ENCODE results near the gene VPS8. TPM values are rescaled to one million over a fixed set of nuclear protein-coding genes. Genes with fewer than 3 reads are reported as not detected.

Gene VPS8
- total and polyA plus RNA-seq, 5 donors from 2014 or later = 23.4 to 73.8 (median 26.9) TPM

DNA sequence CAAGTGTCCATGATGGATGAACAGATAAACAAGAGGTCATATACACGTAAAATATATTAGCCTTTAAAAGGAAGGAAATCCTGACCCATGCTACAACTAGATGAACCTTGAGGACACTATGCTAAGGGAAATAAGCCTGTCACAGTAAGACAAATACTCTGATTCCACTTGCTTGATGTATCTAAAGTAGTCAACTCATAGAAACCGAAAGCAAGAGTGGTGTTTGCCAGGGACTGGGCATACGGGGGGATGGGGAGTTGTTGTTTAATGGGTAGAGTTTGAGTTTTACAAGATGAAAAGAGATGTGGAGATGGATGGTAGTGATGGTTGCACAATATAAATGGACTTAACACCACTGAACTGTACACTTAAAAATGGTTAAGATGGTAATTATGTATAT is 275.5 kb downstream of the VPS8 start:
- Histone ChIP-seq H3K27me3 (ENCODE audit: control insufficient read depth, insufficient read depth, low read length) (peaks cover 7% of the 10 kb centered on the region), H3K9me3 (ENCODE audit: control insufficient read depth in 2 of 2, low read length in 2 of 2) (no peaks in the 10 kb centered on the region), H3K36me3 (ENCODE audit: control insufficient read depth, insufficient read depth, low read length) (no peaks in the 10 kb centered on the region), H3K4me3 (ENCODE audit: low read depth, low read length) (no peak overlapping the region), H3K4me1 (ENCODE audit: control insufficient read depth, insufficient read depth, low read length, poor library complexity, severe bottlenecking) (no peaks in the 10 kb centered on the region), H3K27ac (ENCODE audit: insufficient read depth, low read length, poor library complexity, severe bottlenecking) (no peak overlapping the region)
- no peak for DNase-seq
- Mint-ChIP-seq H3K4me1 (no peaks in the 10 kb centered on the region), H3K27me3 (peaks cover 5% of the 10 kb centered on the region), H3K27ac (no peak overlapping the region), H3K36me3 (no peaks in the 10 kb centered on the region), H3K4me3 (no peak overlapping the region), H3K9me3 (peaks cover 0 to 1% (median 0%) of the 10 kb centered on the region in 7 donors)
- no peak for ATAC-seq (ENCODE audit: low read depth in 2 of 2)

- peaks cover 0 to 1% (median 0%) of the 10 kb centered on the region in 7 donors for H3K9me3 Mint-ChIP-seq
- DNase-seq (no peak), ATAC-seq (ENCODE audit: low read depth in 2 of 2) (no peak)
- Histone ChIP-seq H3K27me3 (ENCODE audit: control insufficient read depth, insufficient read depth, low read length) (peaks cover 7% of the 10 kb centered on the region), H3K4me3 (ENCODE audit: low read depth, low read length) (no peak overlapping the region), H3K9me3 (ENCODE audit: control insufficient read depth in 2 of 2, low read length in 2 of 2) (no peaks in the 10 kb centered on the region), H3K4me1 (ENCODE audit: control insufficient read depth, insufficient read depth, low read length, poor library complexity, severe bottlenecking) (no peaks in the 10 kb centered on the region), H3K27ac (ENCODE audit: insufficient read depth, low read length, poor library complexity, severe bottlenecking) (no peak overlapping the region), H3K36me3 (ENCODE audit: control insufficient read depth, insufficient read depth, low read length) (no peaks in the 10 kb centered on the region)
- no peaks in the 10 kb centered on the region for H3K36me3 Mint-ChIP-seq
- no peak overlapping the region for H3K27ac Mint-ChIP-seq
- no peaks in the 10 kb centered on the region for H3K27me3 Mint-ChIP-seq
- no peaks in the 10 kb centered on the region for H3K4me1 Mint-ChIP-seq
- no peak overlapping the region for H3K4me3 Mint-ChIP-seq
Measured at GRCh38 chr3:185089343-185089742, 277.4 kb downstream of the VPS8 start.

GRCh38 chr3:185089751-185090150 is 277.8 kb downstream of the VPS8 start:
- H3K27me3 ChIP-seq (ENCODE audit: control insufficient read depth, insufficient read depth, low read length) = peaks cover 7% of the 10 kb centered on the region
- no peak overlapping the region for H3K4me3 Mint-ChIP-seq
- ATAC-seq (ENCODE audit: low read depth in 2 of 2) (no peak), DNase-seq (no peak)
- no peaks in the 10 kb centered on the region for H3K4me1 Mint-ChIP-seq
- H3K36me3 ChIP-seq (ENCODE audit: control insufficient read depth, insufficient read depth, low read length) = no peaks in the 10 kb centered on the region
- peaks cover 0 to 1% (median 0%) of the 10 kb centered on the region in 7 donors for H3K9me3 Mint-ChIP-seq
- H3K9me3 ChIP-seq (ENCODE audit: control insufficient read depth in 2 of 2, low read length in 2 of 2) = no peaks in the 10 kb centered on the region
- no peaks in the 10 kb centered on the region for H3K27me3 Mint-ChIP-seq
- H3K36me3 Mint-ChIP-seq = no peaks in the 10 kb centered on the region
- no peak overlapping the region for H3K27ac ChIP-seq (ENCODE audit: insufficient read depth, low read length, poor library complexity, severe bottlenecking)
- H3K4me3 ChIP-seq (ENCODE audit: low read depth, low read length) = no peak overlapping the region
- no peak overlapping the region for H3K27ac Mint-ChIP-seq
- no peaks in the 10 kb centered on the region for H3K4me1 ChIP-seq (ENCODE audit: control insufficient read depth, insufficient read depth, low read length, poor library complexity, severe bottlenecking)

GRCh38 chr3:185090811-185091210 is 278.8 kb downstream of the VPS8 start:
- no peak for DNase-seq
- Histone ChIP-seq H3K27me3 (ENCODE audit: control insufficient read depth, insufficient read depth, low read length) (peaks cover 7% of the 10 kb centered on the region), H3K4me1 (ENCODE audit: control insufficient read depth, insufficient read depth, low read length, poor library complexity, severe bottlenecking) (no peaks in the 10 kb centered on the region), H3K27ac (ENCODE audit: insufficient read depth, low read length, poor library complexity, severe bottlenecking) (no peak overlapping the region), H3K4me3 (ENCODE audit: low read depth, low read length) (no peak overlapping the region), H3K36me3 (ENCODE audit: control insufficient read depth, insufficient read depth, low read length) (no peaks in the 10 kb centered on the region), H3K9me3 (ENCODE audit: control insufficient read depth in 2 of 2, low read length in 2 of 2) (no peaks in the 10 kb centered on the region)
- no peaks in the 10 kb centered on the region for H3K27me3 Mint-ChIP-seq
- peaks cover 0 to 1% (median 0%) of the 10 kb centered on the region in 7 donors for H3K9me3 Mint-ChIP-seq
- no peaks in the 10 kb centered on the region for H3K36me3 Mint-ChIP-seq
- no peaks in the 10 kb centered on the region for H3K4me1 Mint-ChIP-seq
- ATAC-seq (ENCODE audit: low read depth in 2 of 2) = no peak
- no peak overlapping the region for H3K27ac Mint-ChIP-seq
- H3K4me3 Mint-ChIP-seq = no peak overlapping the region

DNA sequence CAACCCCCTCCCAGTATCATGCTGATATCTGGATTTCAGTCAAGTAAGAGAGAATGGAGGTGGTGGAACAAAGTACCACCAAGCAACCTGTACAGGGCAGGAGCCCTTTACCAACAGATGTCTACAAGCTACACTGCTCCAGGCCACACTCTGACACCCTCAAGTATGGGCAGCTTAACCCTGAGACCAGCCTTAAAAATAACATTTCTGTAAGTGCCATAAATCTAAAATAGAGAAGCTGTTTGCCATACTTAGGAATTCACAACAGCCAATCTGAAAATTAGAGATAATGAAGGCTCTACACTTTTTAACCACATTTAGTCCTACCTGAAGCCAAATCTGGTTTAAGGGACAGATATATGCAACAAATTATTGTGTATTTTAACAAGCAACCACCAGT is 281.1 kb downstream of the VPS8 start:
- Mint-ChIP-seq H3K9me3 (peaks cover 0 to 7% (median 0%) of the 10 kb centered on the region in 7 donors), H3K4me1 (no peaks in the 10 kb centered on the region), H3K36me3 (no peaks in the 10 kb centered on the region), H3K27ac (no peak overlapping the region), H3K27me3 (peaks cover 9% of the 10 kb centered on the region), H3K4me3 (no peak overlapping the region)
- peaks cover 6% of the 10 kb centered on the region for H3K27me3 ChIP-seq (ENCODE audit: control insufficient read depth, insufficient read depth, low read length)
- no peak for DNase-seq
- H3K27ac ChIP-seq (ENCODE audit: insufficient read depth, low read length, poor library complexity, severe bottlenecking) = no peak overlapping the region
- no peaks in the 10 kb centered on the region for H3K4me1 ChIP-seq (ENCODE audit: control insufficient read depth, insufficient read depth, low read length, poor library complexity, severe bottlenecking)
- no peaks in the 10 kb centered on the region for H3K9me3 ChIP-seq (ENCODE audit: control insufficient read depth in 2 of 2, low read length in 2 of 2)
- no peak overlapping the region for H3K4me3 ChIP-seq (ENCODE audit: low read depth, low read length)
- ATAC-seq (ENCODE audit: low read depth in 2 of 2) = no peak
- H3K36me3 ChIP-seq (ENCODE audit: control insufficient read depth, insufficient read depth, low read length) = no peaks in the 10 kb centered on the region

DNA sequence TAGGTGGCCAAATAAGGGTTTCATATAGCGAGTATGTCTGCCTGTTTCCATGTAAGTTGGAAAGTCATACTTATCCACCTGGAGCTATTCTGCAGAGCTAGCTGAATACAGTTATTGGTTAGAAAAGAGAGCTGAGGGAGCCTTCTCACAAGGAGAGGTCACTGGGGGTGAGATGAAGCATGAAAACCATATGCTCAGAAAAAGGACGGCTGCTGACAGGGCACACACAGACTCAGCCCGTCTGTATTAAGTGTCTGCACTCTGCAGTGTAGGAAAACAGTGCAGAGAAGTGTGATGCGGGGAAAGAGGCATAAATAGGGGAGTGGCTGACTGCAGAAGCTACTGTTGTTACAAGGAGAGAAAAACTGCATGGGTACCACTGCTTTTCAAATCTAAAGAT is 282.7 kb downstream of the VPS8 start:
- no peak overlapping the region for H3K4me3 ChIP-seq (ENCODE audit: low read depth, low read length)
- no peaks in the 10 kb centered on the region for H3K36me3 Mint-ChIP-seq
- no peaks in the 10 kb centered on the region for H3K9me3 ChIP-seq (ENCODE audit: control insufficient read depth in 2 of 2, low read length in 2 of 2)
- no peak overlapping the region for H3K27ac ChIP-seq (ENCODE audit: insufficient read depth, low read length, poor library complexity, severe bottlenecking)
- DNase-seq (no peak), ATAC-seq (ENCODE audit: low read depth in 2 of 2) (no peak)
- H3K36me3 ChIP-seq (ENCODE audit: control insufficient read depth, insufficient read depth, low read length) = no peaks in the 10 kb centered on the region
- H3K27me3 ChIP-seq (ENCODE audit: control insufficient read depth, insufficient read depth, low read length) = peaks cover 6% of the 10 kb centered on the region
- no peaks in the 10 kb centered on the region for H3K4me1 ChIP-seq (ENCODE audit: control insufficient read depth, insufficient read depth, low read length, poor library complexity, severe bottlenecking)
- no peak overlapping the region for H3K27ac Mint-ChIP-seq
- H3K4me3 Mint-ChIP-seq = no peak overlapping the region
- H3K27me3 Mint-ChIP-seq = peaks cover 14% of the 10 kb centered on the region
- peaks cover 0 to 7% (median 0%) of the 10 kb centered on the region in 7 donors for H3K9me3 Mint-ChIP-seq
- no peaks in the 10 kb centered on the region for H3K4me1 Mint-ChIP-seq

Other genes starting within 250 kb of the VPS8 start
- gene MAGEF1, start 100.1 kb upstream of the VPS8 start, total RNA-seq = 5.2 TPM
- gene MAGEF1, start 100.1 kb upstream of the VPS8 start, polyA plus RNA-seq = 10 to 100 TPM; 19.3 to 27.0 (median 22.1) TPM

All from CD4-positive, CD25-positive, alpha-beta regulatory T cell (primary cell).